ENCODE results near the gene TUBA1A. TPM values are rescaled to one million over a fixed set of nuclear protein-coding genes. Genes with fewer than 3 reads are reported as not detected.

The TUBA1A gene
- total RNA-seq, 1 experiment from 2014 or later, result 24.1 TPM

DNA sequence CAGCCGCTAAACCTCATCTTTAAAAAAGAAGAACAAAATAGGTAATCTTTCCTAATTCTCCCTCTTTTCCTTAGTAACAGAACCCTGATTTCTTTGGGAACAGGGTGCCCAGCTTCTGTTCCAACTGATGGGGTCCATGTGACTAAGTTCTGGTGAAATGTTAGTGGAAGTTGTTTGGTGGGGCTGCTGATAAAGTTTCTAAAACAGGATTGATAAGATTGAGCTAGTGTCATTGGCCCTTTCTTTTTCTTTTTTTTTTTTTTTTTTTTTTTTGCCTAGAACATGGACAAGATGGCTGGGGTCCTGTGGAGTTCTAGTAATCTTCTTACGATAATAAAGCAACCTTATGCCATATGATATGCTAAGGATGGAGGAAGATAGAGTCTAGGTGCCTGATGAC is 41.5 kb downstream of the TUBA1A start (continued):
- TF ChIP-seq POLR2AphosphoS5 (IDR thresholded peaks at IDR 0.05; ENCODE audit: low read depth, low read length) (no peak), CBX3 (IDR thresholded peaks at IDR 0.05; ENCODE audit: low read depth) (no peak), EGR1 (IDR thresholded peaks at IDR 0.05; ENCODE audit: low read depth) (no peak), SP1 (IDR thresholded peaks at IDR 0.05; ENCODE audit: low read depth) (no peak), SIN3A (IDR thresholded peaks at IDR 0.05; ENCODE audit: low read depth) (no peak), RAD21 (IDR thresholded peaks at IDR 0.05; ENCODE audit: low read depth) (no peak)

DNA sequence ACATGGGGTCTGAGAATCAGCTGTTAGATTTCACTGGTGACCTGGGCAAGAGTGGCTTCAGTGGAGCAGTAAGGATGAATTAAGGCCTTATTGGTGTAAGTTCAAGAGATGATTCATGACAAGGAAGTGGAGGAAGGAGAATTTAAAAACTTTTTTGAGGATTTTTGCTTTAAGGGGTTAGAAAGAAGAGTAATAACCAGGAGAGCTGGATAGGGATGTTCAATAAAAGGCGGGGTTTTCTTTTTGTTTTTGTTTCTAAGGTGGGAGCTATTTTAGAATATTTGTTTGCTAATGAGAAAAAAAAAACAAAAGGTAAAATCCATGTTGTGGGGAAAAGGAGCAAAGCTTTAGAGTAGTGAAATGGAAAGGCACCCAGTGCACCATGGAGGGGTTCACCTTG is 42.5 kb downstream of the TUBA1A start:
- Histone ChIP-seq H3K79me2 (ENCODE audit: insufficient read depth, low read length) (no peaks in the 10 kb centered on the region), H3K4me1 (ENCODE audit: control insufficient read depth in 1 of 2, insufficient read depth in 2 of 2, low read length in 2 of 2) (no peaks in the 10 kb centered on the region), H3K27me3 (ENCODE audit: insufficient read depth, low read length) (no peaks in the 10 kb centered on the region), H2AFZ (ENCODE audit: low read depth, low read length, poor library complexity, severe bottlenecking) (no peak overlapping the region), H3K4me3 (replicated peaks in 1 of 2; ENCODE audit: low read depth in 1 of 2, low read length in 2 of 2) (no peak overlapping the region), H3K4me2 (ENCODE audit: low read length) (no peak overlapping the region), H3K9me2 (ENCODE audit: insufficient read depth) (no peaks in the 10 kb centered on the region), H3K9me3 (ENCODE audit: control insufficient read depth in 1 of 2, insufficient read depth in 1 of 2, low read depth in 1 of 2, low read length in 2 of 2) (no peaks in the 10 kb centered on the region), H3K36me3 (ENCODE audit: control insufficient read depth in 1 of 2, insufficient read depth in 2 of 2, low read length in 2 of 2) (no peaks in the 10 kb centered on the region), H4K20me1 (ENCODE audit: insufficient read depth) (no peaks in the 10 kb centered on the region), H3K27ac (ENCODE audit: low read depth, low read length) (no peak overlapping the region), H3K9ac (ENCODE audit: low read length) (no peak overlapping the region)
- TF ChIP-seq JUND (IDR thresholded peaks at IDR 0.05) (no peak), ELF1 (IDR thresholded peaks at IDR 0.05; ENCODE audit: borderline replicate concordance, low read depth) (no peak), SRF (IDR thresholded peaks at IDR 0.05; ENCODE audit: low read depth) (no peak), SIN3A (IDR thresholded peaks at IDR 0.05; ENCODE audit: low read depth) (no peak), EGR1 (IDR thresholded peaks at IDR 0.05; ENCODE audit: low read depth) (no peak), FOSL1 (IDR thresholded peaks at IDR 0.05; ENCODE audit: low read depth) (no peak), POLR2AphosphoS5 (IDR thresholded peaks at IDR 0.05; ENCODE audit: low read depth, low read length) (no peak), ZNF274 (IDR thresholded peaks at IDR 0.05; ENCODE audit: low read depth, low read length) (no peak), EZH2phosphoT487 (IDR thresholded peaks at IDR 0.05; ENCODE audit: borderline replicate concordance) (no peak)
- TF ChIP-seq, protein P1, sequence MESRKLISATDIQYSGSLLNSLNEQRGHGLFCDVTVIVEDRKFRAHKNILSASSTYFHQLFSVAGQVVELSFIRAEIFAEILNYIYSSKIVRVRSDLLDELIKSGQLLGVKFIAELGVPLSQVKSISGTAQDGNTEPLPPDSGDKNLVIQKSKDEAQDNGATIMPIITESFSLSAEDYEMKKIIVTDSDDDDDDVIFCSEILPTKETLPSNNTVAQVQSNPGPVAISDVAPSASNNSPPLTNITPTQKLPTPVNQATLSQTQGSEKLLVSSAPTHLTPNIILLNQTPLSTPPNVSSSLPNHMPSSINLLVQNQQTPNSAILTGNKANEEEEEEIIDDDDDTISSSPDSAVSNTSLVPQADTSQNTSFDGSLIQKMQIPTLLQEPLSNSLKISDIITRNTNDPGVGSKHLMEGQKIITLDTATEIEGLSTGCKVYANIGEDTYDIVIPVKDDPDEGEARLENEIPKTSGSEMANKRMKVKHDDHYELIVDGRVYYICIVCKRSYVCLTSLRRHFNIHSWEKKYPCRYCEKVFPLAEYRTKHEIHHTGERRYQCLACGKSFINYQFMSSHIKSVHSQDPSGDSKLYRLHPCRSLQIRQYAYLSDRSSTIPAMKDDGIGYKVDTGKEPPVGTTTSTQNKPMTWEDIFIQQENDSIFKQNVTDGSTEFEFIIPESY (IDR thresholded peaks at IDR 0.05; ENCODE audit: extremely low read depth, insufficient replicate concordance, low read length), result no peak
- TF ChIP-seq, protein P2, sequence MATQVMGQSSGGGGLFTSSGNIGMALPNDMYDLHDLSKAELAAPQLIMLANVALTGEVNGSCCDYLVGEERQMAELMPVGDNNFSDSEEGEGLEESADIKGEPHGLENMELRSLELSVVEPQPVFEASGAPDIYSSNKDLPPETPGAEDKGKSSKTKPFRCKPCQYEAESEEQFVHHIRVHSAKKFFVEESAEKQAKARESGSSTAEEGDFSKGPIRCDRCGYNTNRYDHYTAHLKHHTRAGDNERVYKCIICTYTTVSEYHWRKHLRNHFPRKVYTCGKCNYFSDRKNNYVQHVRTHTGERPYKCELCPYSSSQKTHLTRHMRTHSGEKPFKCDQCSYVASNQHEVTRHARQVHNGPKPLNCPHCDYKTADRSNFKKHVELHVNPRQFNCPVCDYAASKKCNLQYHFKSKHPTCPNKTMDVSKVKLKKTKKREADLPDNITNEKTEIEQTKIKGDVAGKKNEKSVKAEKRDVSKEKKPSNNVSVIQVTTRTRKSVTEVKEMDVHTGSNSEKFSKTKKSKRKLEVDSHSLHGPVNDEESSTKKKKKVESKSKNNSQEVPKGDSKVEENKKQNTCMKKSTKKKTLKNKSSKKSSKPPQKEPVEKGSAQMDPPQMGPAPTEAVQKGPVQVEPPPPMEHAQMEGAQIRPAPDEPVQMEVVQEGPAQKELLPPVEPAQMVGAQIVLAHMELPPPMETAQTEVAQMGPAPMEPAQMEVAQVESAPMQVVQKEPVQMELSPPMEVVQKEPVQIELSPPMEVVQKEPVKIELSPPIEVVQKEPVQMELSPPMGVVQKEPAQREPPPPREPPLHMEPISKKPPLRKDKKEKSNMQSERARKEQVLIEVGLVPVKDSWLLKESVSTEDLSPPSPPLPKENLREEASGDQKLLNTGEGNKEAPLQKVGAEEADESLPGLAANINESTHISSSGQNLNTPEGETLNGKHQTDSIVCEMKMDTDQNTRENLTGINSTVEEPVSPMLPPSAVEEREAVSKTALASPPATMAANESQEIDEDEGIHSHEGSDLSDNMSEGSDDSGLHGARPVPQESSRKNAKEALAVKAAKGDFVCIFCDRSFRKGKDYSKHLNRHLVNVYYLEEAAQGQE (IDR thresholded peaks at IDR 0.05; ENCODE audit: low read depth), result no peak
- TF ChIP-seq, protein P3, sequence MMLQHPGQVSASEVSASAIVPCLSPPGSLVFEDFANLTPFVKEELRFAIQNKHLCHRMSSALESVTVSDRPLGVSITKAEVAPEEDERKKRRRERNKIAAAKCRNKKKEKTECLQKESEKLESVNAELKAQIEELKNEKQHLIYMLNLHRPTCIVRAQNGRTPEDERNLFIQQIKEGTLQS (IDR thresholded peaks at IDR 0.05), result no peak
- intact Hi-C loops (cut with micrococcal nuclease), result no loop called here
- CTCF ChIA-PET, result no interaction called here
- RAD21 ChIA-PET (ENCODE audit: low non-redundant PET in 1 of 2, low total read pairs in 2 of 2, uncharacterized antibody in 2 of 2, unreplicated experiment in 2 of 2), result no interaction called here
- DNase-seq (ENCODE audit: low read depth, low spot score) (no peak), ATAC-seq (no peak)
- POLR2A ChIA-PET, result interaction anchor here (1.6 kb wide), 1 partner anchor 15 kb away, joined by 9 read pairs; the partner anchor contains the start of gene TUBA1B
- BruUV-seq (replicated peaks), result no TSS peak

All from HCT116 (cell line).